Vagina (tissue), 2 donors: ENCODE measurements around the gene FITM1. TPM values are rescaled to one million over a fixed set of nuclear protein-coding genes. Genes with fewer than 3 reads are reported as not detected.
A peak's percentile ranks its signal among the peaks of the same experiment; 100 is the strongest.

ENCODE experiments used
- DNase-seq, 2 donors: peaks; one replicate each; pipeline ENCODE4 v3.0.0-alpha.2; 2017; ENCODE audit errors: extremely low spot score in 2 of 2
- H3K27ac ChIP-seq: fragments of 200-600 bp; sonication (generic); one replicate; pipeline ENCODE4 v1.5.1; 2019
- H3K27me3 ChIP-seq: fragments of 200-600 bp; sonication (generic); one replicate; pipeline ENCODE4 v1.5.1; 2019
- H3K36me3 ChIP-seq, 2 donors: fragments of 200-600 bp; sonication (generic); one replicate each; pipeline ENCODE4 v1.5.1; 2017 to 2019
- H3K4me1 ChIP-seq: fragments of 200-600 bp; sonication (generic); one replicate; pipeline ENCODE4 v1.5.1; 2019
- H3K4me3 ChIP-seq, 2 donors: fragments of 200-600 bp; sonication (generic); 1 replicate in 1 of 2; 2 replicates in 1 of 2; pipeline ENCODE4 v1.5.1; 2016 to 2019
- H3K9me3 ChIP-seq: fragments of 200-600 bp; sonication (generic); one replicate; pipeline ENCODE4 v1.5.1; 2019
- CTCF ChIP-seq, 3 experiments: fragments of 450-650 bp in 2 of 3; fragments of 200-600 bp in 1 of 3; sonication (generic) in 1 of 3; IDR thresholded peaks; one replicate each; pipeline ENCODE4 v1.5.1; 2017 to 2019; ENCODE audit warnings: antibody characterized with exemption in 3 of 3, mild to moderate bottlenecking in 2 of 3, moderate library complexity in 2 of 3
- POLR2A ChIP-seq, 2 donors: fragments of 450-650 bp; IDR thresholded peaks; one replicate each; pipeline ENCODE4 v1.6.1; 2017; ENCODE audit warnings: antibody characterized with exemption in 2 of 2, mild to moderate bottlenecking in 2 of 2, moderate library complexity in 2 of 2
- POLR2AphosphoS5 ChIP-seq, 2 donors: sonication (generic); formaldehyde crosslinking; IDR thresholded peaks; one replicate each; pipeline ENCODE4 v1.9.0; 2017; ENCODE audit warnings: antibody characterized with exemption in 2 of 2, mild to moderate bottlenecking in 2 of 2, low read depth in 1 of 2; ENCODE audit not compliant: insufficient read depth in 1 of 2
- intact Hi-C: fragments of 100-400 bp; cut with DNase I; formaldehyde crosslinking; loops from one replicate; pipeline ENCODE4 v1.15.1; 2023
- total RNA-seq: library from RNA; depleted of rRNA; stranded (reverse); fragments of >200 nt; gene quantifications from one replicate; pipeline ENCODE4 v1.2.3, GENCODE V29; 2016

The FITM1 gene
- total RNA-seq, 1 donor from 2014 or later, result not detected

GRCh38 chr14:24126939-24127338, 3.5 kb upstream of the FITM1 start:
- DNase-seq, result no peak
- intact Hi-C loops, result no loop called here
- H3K36me3 ChIP-seq, result peaks cover 0 to 18% of the 10 kb centered on the region in 2 donors
- H3K9me3 ChIP-seq, result no peaks in the 10 kb centered on the region
- H3K4me3 ChIP-seq, result no peak overlapping the region
- H3K27me3 ChIP-seq, result no peaks in the 10 kb centered on the region
- no peak overlapping the region for H3K27ac ChIP-seq
- TF ChIP-seq CTCF (IDR thresholded peaks at IDR 0.05), result no peak
- no peak for TF ChIP-seq POLR2AphosphoS5 (IDR thresholded peaks at IDR 0.05; ENCODE audit: insufficient read depth in 1 of 2, low read depth in 1 of 2)
- no peak for TF ChIP-seq POLR2A (IDR thresholded peaks at IDR 0.05)
- no peaks in the 10 kb centered on the region for H3K4me1 ChIP-seq

GRCh38 chr14:24127673-24128072, 2.8 kb upstream of the FITM1 start:
- DNase-seq, result no peak
- intact Hi-C loops, result no loop called here
- TF ChIP-seq CTCF (IDR thresholded peaks at IDR 0.05), result no peak
- TF ChIP-seq POLR2AphosphoS5 (IDR thresholded peaks at IDR 0.05; ENCODE audit: insufficient read depth in 1 of 2, low read depth in 1 of 2), result no peak
- TF ChIP-seq POLR2A (IDR thresholded peaks at IDR 0.05), result no peak

GRCh38 chr14:24129410-24129998, 955 bp upstream of the FITM1 start:
- Histone ChIP-seq H3K4me1 (no peaks in the 10 kb centered on the region), H3K27me3 (no peaks in the 10 kb centered on the region), H3K9me3 (no peaks in the 10 kb centered on the region), H3K27ac (no peak overlapping the region), H3K36me3 (no peaks in the 10 kb centered on the region), H3K4me3 (no peak overlapping the region)
- no peak for TF ChIP-seq CTCF (IDR thresholded peaks at IDR 0.05)
- intact Hi-C loops, result no loop called here
- no peak for DNase-seq

More at GRCh38 chr14:24127673-24128072, 2.8 kb upstream of the FITM1 start:
- Histone ChIP-seq H3K4me1 (no peaks in the 10 kb centered on the region), H3K27ac (no peak overlapping the region), H3K9me3 (no peaks in the 10 kb centered on the region), H3K36me3 (peaks cover 0 to 10% of the 10 kb centered on the region in 2 donors), H3K4me3 (no peak overlapping the region), H3K27me3 (no peaks in the 10 kb centered on the region)

- peaks cover 4% of the 10 kb centered on the region for H3K4me1 ChIP-seq
- peak in 1 of 2 donors; percentile 74 for DNase-seq
- TF ChIP-seq POLR2A (IDR thresholded peaks at IDR 0.05) (no peak), CTCF (IDR thresholded peaks at IDR 0.05) (no peak), POLR2AphosphoS5 (IDR thresholded peaks at IDR 0.05; ENCODE audit: insufficient read depth in 1 of 2, low read depth in 1 of 2) (no peak)
- no peaks in the 10 kb centered on the region for H3K9me3 ChIP-seq
- H3K27ac ChIP-seq, result no peak overlapping the region
- no peak overlapping the region for H3K4me3 ChIP-seq
- intact Hi-C loops, result no loop called here
- no peaks in the 10 kb centered on the region for H3K27me3 ChIP-seq
- H3K36me3 ChIP-seq, result no peaks in the 10 kb centered on the region
Measured at GRCh38 chr14:24130717-24131548, 474 bp downstream of the FITM1 start.

- no peaks in the 10 kb centered on the region for H3K9me3 ChIP-seq
- peaks cover 6% of the 10 kb centered on the region for H3K4me1 ChIP-seq
- no peaks in the 10 kb centered on the region for H3K27me3 ChIP-seq
- H3K4me3 ChIP-seq, result no peak overlapping the region
- peak in 1 of 2 donors; percentile 58 for DNase-seq
- TF ChIP-seq POLR2A (IDR thresholded peaks at IDR 0.05), result no peak
- TF ChIP-seq CTCF (IDR thresholded peaks at IDR 0.05), result no peak
- no peak for TF ChIP-seq POLR2AphosphoS5 (IDR thresholded peaks at IDR 0.05; ENCODE audit: insufficient read depth in 1 of 2, low read depth in 1 of 2)
- intact Hi-C loops, result no loop called here
- no peaks in the 10 kb centered on the region for H3K36me3 ChIP-seq
- no peak overlapping the region for H3K27ac ChIP-seq
Measured at GRCh38 chr14:24131549-24131966, 1.1 kb downstream of the FITM1 start.
